DMS79 treated with DMSO at 0.1 percent for 48 hours (cell line): Measurements from ENCODE around the gene MRPS2.
"Not testable (repeated sequence)": the region's sequence is repeated elsewhere in the genome, so short reads cannot be mapped to it uniquely, and the experiment has no call there.

ENCODE experiments used
- DNase-seq: peaks from one replicate; lab custom pipeline; 2025; lab: John Stamatoyannopoulos, UW

Gene MRPS2

DNA sequence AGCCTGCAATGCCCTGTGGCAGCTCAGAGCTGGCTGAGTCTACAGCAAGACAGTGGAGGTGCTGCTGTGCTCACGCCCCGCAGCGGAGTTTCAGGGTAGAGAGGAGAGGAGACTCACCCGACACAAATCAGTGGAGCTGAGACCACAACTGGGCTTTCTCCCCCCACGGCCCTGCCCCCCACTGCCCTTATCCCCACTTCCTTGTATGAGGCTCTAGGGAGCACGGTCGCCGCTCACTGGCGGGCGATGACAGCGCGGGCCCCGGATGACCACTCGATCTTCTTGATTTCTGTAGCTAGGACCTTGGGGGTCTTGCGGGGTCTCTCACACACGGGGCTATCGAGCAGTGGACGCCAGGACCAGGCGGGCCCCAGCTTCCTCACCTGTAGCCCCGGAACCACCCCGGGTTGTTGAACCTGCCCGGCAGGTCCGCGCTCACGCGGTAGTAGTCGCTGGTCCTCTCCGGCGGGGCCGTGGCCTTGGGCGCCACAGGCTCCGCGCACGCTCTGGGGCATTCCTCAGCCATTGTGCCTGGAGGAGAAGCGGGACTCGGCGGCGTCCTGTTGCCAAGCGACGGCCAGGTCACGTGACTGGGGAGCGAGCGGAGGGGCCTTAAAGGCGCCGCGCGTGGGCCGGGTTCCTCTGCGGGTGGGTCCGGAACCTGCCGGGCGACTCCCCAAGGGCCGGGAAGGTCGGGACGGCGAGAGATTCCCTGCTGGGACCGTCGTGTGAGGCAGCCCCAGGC is 984 bp upstream of the MRPS2 start:
- peak; percentile 83 for DNase-seq

DNA sequence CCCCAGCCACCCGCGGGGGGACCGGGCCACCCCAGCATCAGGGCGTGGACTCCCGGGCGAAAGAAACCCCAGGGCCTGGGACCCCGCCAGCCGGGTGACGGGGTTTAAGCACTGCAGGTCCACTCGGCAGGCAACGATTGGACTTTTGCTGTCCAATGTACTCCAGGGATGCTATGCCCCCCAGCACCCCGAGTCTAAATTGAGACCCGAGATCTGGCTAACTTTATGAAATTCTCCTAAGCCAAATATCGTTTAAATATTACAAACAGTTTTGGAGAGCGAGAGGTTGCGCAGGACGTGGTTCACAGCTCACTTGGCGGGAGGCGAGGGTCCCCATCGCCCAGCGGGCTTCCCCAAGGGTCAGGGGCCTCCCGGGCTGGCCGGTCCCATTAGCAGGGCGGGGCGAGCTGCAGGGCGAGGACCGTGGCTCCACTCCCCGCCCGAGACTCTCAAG is 384 bp upstream of the MRPS2 start:
- peak; percentile 50 for DNase-seq

GRCh38 chr9:135501261-135502167 is 1.0 kb downstream of the MRPS2 start:
- no peak for DNase-seq

- DNase-seq, result no peak
Measured at GRCh38 chr9:135502168-135502872, 1.8 kb downstream of the MRPS2 start.

DNA sequence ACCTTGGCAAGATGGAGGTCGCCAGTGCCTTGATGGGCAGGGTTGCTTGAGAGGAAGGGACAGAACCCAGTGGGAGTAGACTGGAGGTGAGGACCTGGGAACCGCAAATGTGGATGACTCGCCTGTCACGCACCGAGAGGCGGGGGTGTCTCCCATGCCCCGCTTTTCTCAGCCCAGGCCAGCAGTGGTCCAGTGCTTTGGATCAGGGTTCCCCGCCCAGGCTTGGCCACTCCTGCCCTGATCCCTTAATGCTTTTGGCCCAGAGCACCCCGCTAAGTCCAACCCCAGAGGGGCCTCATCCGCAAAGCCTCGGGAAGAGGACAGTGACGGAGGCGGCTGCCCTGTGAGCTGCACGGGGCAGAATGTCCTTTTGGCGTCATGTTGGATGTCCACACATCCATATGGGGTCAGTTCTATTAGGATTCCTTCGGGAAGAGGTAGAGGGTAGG is 2.4 kb downstream of the MRPS2 start:
- no peak for DNase-seq

GRCh38 chr9:135503371-135504261 is 3.1 kb downstream of the MRPS2 start:
- DNase-seq, result no peak

DNA sequence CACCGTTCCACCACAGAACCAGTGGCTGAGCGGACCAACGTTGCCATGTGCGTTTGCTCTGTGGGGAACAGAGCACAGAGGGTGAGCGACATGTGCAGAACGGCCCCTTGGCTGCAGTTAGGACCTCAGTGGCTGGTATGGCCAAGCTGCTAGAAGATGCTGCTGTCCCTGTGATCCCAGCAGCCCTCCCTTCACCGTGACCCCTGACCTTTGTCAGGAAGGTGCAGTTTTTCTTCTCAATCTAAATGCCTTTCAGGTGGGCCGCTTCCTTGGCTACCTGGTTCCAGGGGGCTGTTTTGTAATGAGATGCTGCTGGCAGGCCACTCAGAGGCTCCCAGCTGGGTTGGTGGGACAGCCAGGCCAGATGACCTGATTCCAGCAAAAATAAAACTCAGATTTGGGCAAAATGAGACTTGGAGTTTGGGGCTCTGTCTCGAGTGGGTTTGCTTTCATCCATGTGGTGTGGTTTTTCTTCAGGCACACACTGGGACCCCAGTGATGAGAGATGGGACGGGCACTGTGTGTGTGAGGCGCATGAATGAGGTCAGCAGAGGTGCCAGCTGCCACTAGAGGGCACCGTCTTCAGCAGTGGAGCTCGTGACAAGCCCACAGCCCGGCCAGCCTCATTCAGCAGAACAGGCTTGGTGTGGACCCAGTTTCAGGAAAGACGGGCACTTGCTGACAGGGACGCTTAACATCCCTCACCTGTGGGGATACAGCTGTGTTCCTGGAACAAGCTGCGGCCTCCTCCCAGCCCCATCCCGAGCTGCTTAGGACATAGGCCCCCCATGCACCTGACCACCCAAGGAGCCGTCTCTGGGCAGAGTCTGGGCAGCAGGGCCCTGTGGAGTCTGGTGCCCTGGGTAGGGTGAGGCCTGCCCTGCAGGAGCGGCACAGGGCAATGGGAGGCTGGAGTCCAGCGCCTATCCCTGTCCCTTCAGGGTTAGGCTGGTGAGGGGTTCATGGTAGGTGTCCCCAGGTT is 4.1 kb downstream of the MRPS2 start:
- peak; percentile 42 for DNase-seq

DNA sequence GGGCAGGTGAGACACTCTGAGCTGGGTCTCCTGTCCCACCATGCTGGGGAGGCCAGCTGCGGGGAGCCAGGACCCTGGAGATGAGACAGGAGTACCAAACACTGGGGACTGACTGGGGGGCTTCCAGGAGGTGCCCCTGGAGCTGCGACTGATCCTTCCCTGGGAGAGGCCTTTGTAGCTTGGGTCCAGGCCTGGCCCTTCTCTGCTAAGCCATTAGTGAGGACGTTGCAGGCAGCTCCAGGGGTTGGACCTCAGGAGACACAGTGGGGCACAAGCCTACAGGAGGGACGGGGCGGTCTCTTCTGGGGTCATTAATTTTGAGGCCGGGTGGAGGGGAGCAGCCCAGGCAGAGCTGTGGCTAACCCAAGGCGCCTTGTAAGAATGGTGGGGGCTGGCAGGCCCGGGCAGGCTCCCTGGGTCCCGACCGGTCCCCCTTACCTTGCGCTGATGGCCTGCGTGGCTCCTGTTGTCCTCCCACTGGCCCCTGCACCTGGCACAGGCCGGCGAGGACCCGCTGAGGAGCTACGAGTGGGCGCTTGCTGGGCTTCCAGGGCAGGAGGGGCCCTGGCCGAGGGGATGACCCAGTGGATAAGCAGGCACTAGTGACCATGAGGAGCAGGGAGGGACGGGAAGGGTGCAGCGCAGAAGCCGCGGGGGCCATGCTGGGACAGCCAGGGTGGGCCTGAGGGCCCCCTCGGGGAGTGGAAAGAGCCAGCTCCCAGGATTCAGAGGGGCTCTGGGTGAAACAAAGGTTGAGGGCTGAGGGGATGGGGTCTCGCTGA is 5.1 kb downstream of the MRPS2 start:
- DNase-seq, result no peak

GRCh38 chr9:135506327-135507103 is 6.0 kb downstream of the MRPS2 start:
- no peak for DNase-seq

- DNase-seq, result no peak
Measured at GRCh38 chr9:135507104-135508035, 6.9 kb downstream of the MRPS2 start.

GRCh38 chr9:135508211-135508820 is 7.8 kb downstream of the MRPS2 start:
- no peak for DNase-seq

DNA sequence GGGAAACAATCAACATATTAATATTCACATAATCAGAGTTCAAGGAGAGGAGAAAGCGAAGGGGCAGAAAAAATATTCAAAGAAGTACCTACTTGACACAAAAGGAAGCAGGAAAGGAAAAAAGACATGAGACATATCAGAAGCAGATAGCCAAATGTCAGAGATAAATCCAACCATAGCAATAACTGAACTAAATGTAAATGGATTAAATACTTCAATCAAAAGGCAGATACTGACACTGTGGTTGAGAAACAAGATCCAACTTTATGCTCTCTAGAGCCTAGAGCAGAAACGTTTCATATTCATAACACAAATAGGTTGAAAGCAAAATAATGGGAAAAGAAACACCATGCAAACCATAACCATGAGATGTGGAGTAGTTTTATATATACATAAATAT is 9.0 kb downstream of the MRPS2 start:
- no peak for DNase-seq

DNA sequence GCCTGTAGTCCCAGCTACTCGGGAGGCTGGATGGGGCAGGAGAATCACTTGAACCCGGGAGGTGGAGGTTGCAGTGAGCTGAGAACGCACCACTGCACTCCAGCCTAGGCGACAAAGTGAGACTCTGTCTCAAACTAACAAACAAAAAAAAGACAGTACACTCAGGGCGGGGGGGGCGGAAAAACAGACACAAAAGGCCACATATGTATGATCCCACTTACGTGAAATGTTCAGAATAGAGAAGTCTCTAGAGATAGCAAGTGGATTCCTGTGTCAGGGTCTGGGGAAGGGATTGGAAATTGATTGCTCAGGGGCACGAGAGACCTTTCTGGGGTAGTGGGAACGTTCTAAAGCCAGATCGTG is 11.7 kb downstream of the MRPS2 start:
- no peak for DNase-seq

DNA sequence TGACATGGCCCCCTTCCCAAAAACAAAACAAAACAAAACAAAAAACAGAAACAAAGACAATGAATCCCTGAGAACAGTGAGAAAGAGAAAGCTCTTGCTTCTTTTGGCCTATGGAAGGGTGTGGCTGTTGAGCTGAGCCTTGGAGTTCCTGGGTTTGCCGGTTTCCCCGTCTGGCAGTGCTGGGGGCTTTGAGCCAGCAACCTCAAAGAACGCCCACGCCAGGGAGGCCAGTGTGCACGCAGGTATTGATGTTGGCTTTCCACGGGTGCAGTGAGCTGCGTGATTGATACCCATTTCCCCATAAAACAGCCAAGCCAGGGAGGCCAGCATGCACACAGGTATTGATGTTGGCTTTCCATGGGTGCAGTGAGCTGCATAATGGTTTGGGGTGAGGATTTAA is 12.4 kb downstream of the MRPS2 start:
- no peak for DNase-seq

DNA sequence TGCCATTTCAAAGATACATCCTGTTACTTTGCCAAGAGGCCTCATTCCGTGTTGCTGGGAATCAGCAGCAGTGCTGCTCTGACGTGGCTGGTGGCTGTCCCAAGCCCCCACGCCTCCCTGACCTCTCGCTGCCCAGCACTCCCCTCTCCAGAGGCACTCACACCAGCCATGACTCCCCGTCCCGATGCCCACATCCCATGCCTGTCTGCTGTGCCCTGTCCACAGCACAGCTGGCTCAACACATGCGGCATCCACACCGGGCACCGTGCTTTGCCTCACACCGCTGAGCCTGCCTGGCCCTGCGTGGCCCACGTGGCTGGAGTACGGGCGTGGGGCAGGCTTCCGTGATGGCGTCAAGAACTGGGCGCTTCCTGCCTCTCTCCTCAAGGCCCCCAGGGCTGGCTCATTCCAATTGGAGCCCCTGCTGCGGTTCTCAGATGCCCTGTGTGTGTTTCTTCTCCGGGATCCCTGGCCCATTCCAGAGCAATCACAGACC is 12.9 kb downstream of the MRPS2 start:
- DNase-seq, result no peak

- DNase-seq, result not testable (repeated sequence)
Measured at GRCh38 chr9:135513906-135514305, 13.4 kb downstream of the MRPS2 start.
